DND-41 (cell line): Measurements from ENCODE around the gene ELN.

Experiments
- ATAC-seq: fragments of 200-7000 bp; cut with Tn5 transposase; 3 replicates; pipeline ENCODE4 v1.9.1; 2021; ENCODE audit warnings: low read depth; ENCODE audit not compliant: insufficient read depth
- DNase-seq: peaks from one replicate; pipeline ENCODE4 v3.0.0-alpha.2; 2020
- H2AFZ ChIP-seq: 2 replicates; pipeline ENCODE4 v1.6.0; 2012; ENCODE audit warnings: low read depth, low read length
- H3K27ac ChIP-seq: 2 replicates; pipeline ENCODE4 v1.5.1; 2012; ENCODE audit warnings: low read length, inconsistent platforms
- H3K27me3 ChIP-seq: fragments of 200-600 bp; sonication (generic); 2 replicates; pipeline ENCODE4 v1.6.0; 2012; ENCODE audit warnings: low read length, mild to moderate bottlenecking, inconsistent platforms; ENCODE audit not compliant: insufficient read depth, poor library complexity
- H3K36me3 ChIP-seq: 2 replicates; pipeline ENCODE4 v1.5.1; 2012; ENCODE audit warnings: low read length, inconsistent platforms; ENCODE audit not compliant: insufficient read depth
- H3K4me1 ChIP-seq: 2 replicates; pipeline ENCODE4 v1.5.1; 2012; ENCODE audit warnings: mild to moderate bottlenecking, low read length; ENCODE audit not compliant: insufficient read depth
- H3K4me2 ChIP-seq: 2 replicates; pipeline ENCODE4 v1.6.0; 2012; ENCODE audit warnings: mild to moderate bottlenecking, moderate library complexity, low read length, inconsistent platforms; ENCODE audit not compliant: insufficient read depth
- H3K4me3 ChIP-seq, 2 experiments: fragments of 200-600 bp in 1 of 2; shearing (Covaris generic) in 1 of 2; 2 replicates each; pipeline ENCODE4 v1.5.1; 2012 to 2016; ENCODE audit warnings: inconsistent platforms in 2 of 2, low read length in 2 of 2, mild to moderate bottlenecking in 2 of 2, low read depth in 1 of 2, moderate library complexity in 1 of 2
- H3K79me2 ChIP-seq: 2 replicates; pipeline ENCODE4 v1.6.0; 2012; ENCODE audit warnings: low read length, inconsistent platforms; ENCODE audit not compliant: insufficient read depth
- H3K9ac ChIP-seq: 2 replicates; pipeline ENCODE4 v1.6.0; 2012; ENCODE audit warnings: low read depth, mild to moderate bottlenecking, inconsistent platforms, low read length, moderate library complexity
- H3K9me3 ChIP-seq: 2 replicates; pipeline ENCODE4 v1.5.1; 2012; ENCODE audit warnings: low read length, moderate library complexity, mild to moderate bottlenecking, inconsistent platforms; ENCODE audit not compliant: insufficient read depth, severe bottlenecking
- H4K20me1 ChIP-seq: 2 replicates; pipeline ENCODE4 v1.6.0; 2012; ENCODE audit warnings: low read length; ENCODE audit not compliant: insufficient read depth
- CTCF ChIP-seq: IDR thresholded peaks from 2 replicates; pipeline ENCODE4 v1.5.1; 2012; ENCODE audit warnings: borderline replicate concordance, low read length, moderate library complexity, mild to moderate bottlenecking; ENCODE audit not compliant: poor library complexity, severe bottlenecking; ENCODE audit errors: extremely low read depth
- EZH2 ChIP-seq: IDR thresholded peaks from 3 replicates; pipeline ENCODE4 v1.6.1; 2012; ENCODE audit warnings: borderline replicate concordance, low read depth, mild to moderate bottlenecking, moderate library complexity, low read length, inconsistent platforms; ENCODE audit not compliant: severe bottlenecking

The ELN gene

GRCh38 chr7:74025730-74026129, 2.2 kb upstream of the ELN start:
- no peak for DNase-seq
- Histone ChIP-seq H3K4me3 (no peak overlapping the region), H3K9me3 (no peaks in the 10 kb centered on the region), H3K4me2 (no peak overlapping the region), H4K20me1 (peaks cover 3% of the 10 kb centered on the region; the same call in 1 of the 2 replicates), H3K9ac (no peak overlapping the region), H3K36me3 (no peaks in the 10 kb centered on the region), H3K79me2 (no peaks in the 10 kb centered on the region), H3K27me3 (peaks cover 30% of the 10 kb centered on the region), H3K27ac (no peak overlapping the region), H3K4me1 (no peaks in the 10 kb centered on the region), H2AFZ (no peak overlapping the region)
- ATAC-seq: no peak
- TF ChIP-seq CTCF: no peak
- TF ChIP-seq EZH2: no peak

- peak; percentile 28; the same call in 2 of the 3 replicates for ATAC-seq
- H3K27me3 ChIP-seq: peaks cover 35% of the 10 kb centered on the region
Observed at GRCh38 chr7:74026406-74026902, 1.5 kb upstream of the ELN start.

GRCh38 chr7:74026903-74027682, 880 bp upstream of the ELN start:
- peak overlapping the region; percentile 55; the same call in 1 of the 2 replicates for H2AFZ ChIP-seq

More at GRCh38 chr7:74026406-74026902, 1.5 kb upstream of the ELN start:
- H3K4me2 ChIP-seq: no peak overlapping the region
- no peaks in the 10 kb centered on the region for H3K79me2 ChIP-seq
- H3K4me3 ChIP-seq: no peak overlapping the region
- peak overlapping the region; percentile 55; the same call in 1 of the 2 replicates for H2AFZ ChIP-seq
- no peaks in the 10 kb centered on the region for H3K36me3 ChIP-seq
- peaks cover 3% of the 10 kb centered on the region; the same call in 1 of the 2 replicates for H4K20me1 ChIP-seq
- TF ChIP-seq CTCF: no peak
- no peak for TF ChIP-seq EZH2
- H3K4me1 ChIP-seq: no peaks in the 10 kb centered on the region
- H3K9ac ChIP-seq: no peak overlapping the region
- no peak for DNase-seq
- H3K27ac ChIP-seq: no peak overlapping the region
- no peaks in the 10 kb centered on the region for H3K9me3 ChIP-seq

More at GRCh38 chr7:74026903-74027682, 880 bp upstream of the ELN start:
- Histone ChIP-seq H3K27me3 (peaks cover 38% of the 10 kb centered on the region), H3K4me3 (no peak overlapping the region), H3K36me3 (no peaks in the 10 kb centered on the region), H4K20me1 (peaks cover 3% of the 10 kb centered on the region; the same call in 1 of the 2 replicates), H3K4me2 (no peak overlapping the region), H3K9me3 (no peaks in the 10 kb centered on the region), H3K4me1 (no peaks in the 10 kb centered on the region), H3K27ac (no peak overlapping the region), H3K79me2 (no peaks in the 10 kb centered on the region), H3K9ac (no peak overlapping the region)
- peak; percentile 69 for DNase-seq
- TF ChIP-seq EZH2: no peak
- peak; percentile 96 for TF ChIP-seq CTCF
- ATAC-seq: peak; percentile 91
